CD4-positive, alpha-beta T cell (primary cell): ENCODE data around the gene B3GALNT2. TPM values are rescaled to one million over a fixed set of nuclear protein-coding genes. Genes with fewer than 3 reads are reported as not detected.

Experiments used
- ATAC-seq: fragments of 200-7000 bp; cut with Tn5 transposase; one replicate; pipeline ENCODE4 v1.10.0; 2022; ENCODE audit warnings: mild to moderate bottlenecking; ENCODE audit not compliant: poor library complexity
- CTCF ChIA-PET: fragments of 350-600 bp; sonication (Branson Sonifier 250); formaldehyde crosslinking; loops from one replicate; lab custom pipeline; 2021; ENCODE audit warnings: antibody characterized with exemption, inconsistent platforms; lab: Charles Lee
- POLR2A ChIA-PET: fragments of 350-600 bp; sonication (Branson Sonifier 250); formaldehyde crosslinking; loops from one replicate; lab custom pipeline; 2021; ENCODE audit warnings: antibody characterized with exemption, inconsistent platforms; lab: Charles Lee
- DNase-seq, 14 experiments: peaks; one replicate each; pipeline ENCODE4 v3.0.0-alpha.2; 2013 to 2020; ENCODE audit warnings: mixed read lengths in 2 of 14
- H3K27ac ChIP-seq, 2 donors: one replicate each; pipeline versions ENCODE4 v1.5.1 to v1.7.0; 2013; ENCODE audit warnings: low read length in 2 of 2, low read depth in 1 of 2, mild to moderate bottlenecking in 1 of 2
- H3K27me3 ChIP-seq, 2 experiments: 1 replicate in 1 of 2; 2 replicates in 1 of 2; pipeline versions ENCODE4 v1.6.1 to v1.7.0; 2013; ENCODE audit warnings: low read length in 2 of 2, control low read depth in 1 of 2, mild to moderate bottlenecking in 1 of 2, moderate library complexity in 1 of 2; ENCODE audit not compliant: insufficient read depth in 2 of 2, control insufficient read depth in 1 of 2
- H3K36me3 ChIP-seq: one replicate; pipeline ENCODE4 v1.6.1; 2013; ENCODE audit warnings: low read length, control low read depth; ENCODE audit not compliant: insufficient read depth
- H3K4me1 ChIP-seq: one replicate; pipeline ENCODE4 v1.6.1; 2013; ENCODE audit warnings: low read length, control low read depth; ENCODE audit not compliant: insufficient read depth
- H3K4me3 ChIP-seq: one replicate; pipeline ENCODE4 v1.5.1; 2013; ENCODE audit warnings: mild to moderate bottlenecking, low read length, moderate library complexity
- H3K9me3 ChIP-seq, 2 experiments: 1 replicate in 1 of 2; 2 replicates in 1 of 2; pipeline versions ENCODE4 v1.6.1 to v1.7.0; 2013; ENCODE audit warnings: low read length in 2 of 2, mild to moderate bottlenecking in 2 of 2, control low read depth in 1 of 2, moderate library complexity in 1 of 2; ENCODE audit not compliant: control insufficient read depth in 1 of 2, insufficient read depth in 1 of 2
- H3K27ac Mint-ChIP-seq: one replicate; pipeline ENCODE4 v1.8.0; 2020; ENCODE audit warnings: mixed read lengths
- H3K27me3 Mint-ChIP-seq: one replicate; pipeline ENCODE4 v1.8.0; 2021; ENCODE audit warnings: mixed read lengths
- H3K36me3 Mint-ChIP-seq: one replicate; pipeline ENCODE4 v1.8.0; 2021; ENCODE audit warnings: low read depth, mixed read lengths
- H3K4me1 Mint-ChIP-seq: one replicate; pipeline ENCODE4 v1.8.0; 2021; ENCODE audit warnings: low read depth, mixed read lengths
- H3K4me3 Mint-ChIP-seq: one replicate; pipeline ENCODE4 v1.8.0; 2020; ENCODE audit warnings: mild to moderate bottlenecking, mixed read lengths
- H3K9me3 Mint-ChIP-seq: one replicate; pipeline ENCODE4 v1.8.0; 2020; ENCODE audit warnings: mixed read lengths
- intact Hi-C, 2 experiments: fragments of 100-400 bp; cut with DNase I in 1 of 2; cut with micrococcal nuclease in 1 of 2; formaldehyde crosslinking; loops; one replicate each; pipeline versions ENCODE4 v1.15.1 to v1.9.0; 2023 to 2025; cut with DNase I, micrococcal nuclease
- total RNA-seq, 174 experiments: library from RNA in 2 of 174; stranded (reverse) in 2 of 174; gene quantifications; one replicate each; pipeline ENCODE4 v1.2.3 and lab custom pipeline; 2021 to 2026
- TF ChIP-seq, protein P1 (sequence below): fragments of 200-600 bp; IDR thresholded peaks from one replicate; pipeline ENCODE4 v1.8.0; 2022; ENCODE audit warnings: antibody characterized with exemption, mild to moderate bottlenecking

B3GALNT2 gene
- total RNA-seq, 2 experiments from 2014 or later = 4.0 to 5.4 TPM

DNA sequence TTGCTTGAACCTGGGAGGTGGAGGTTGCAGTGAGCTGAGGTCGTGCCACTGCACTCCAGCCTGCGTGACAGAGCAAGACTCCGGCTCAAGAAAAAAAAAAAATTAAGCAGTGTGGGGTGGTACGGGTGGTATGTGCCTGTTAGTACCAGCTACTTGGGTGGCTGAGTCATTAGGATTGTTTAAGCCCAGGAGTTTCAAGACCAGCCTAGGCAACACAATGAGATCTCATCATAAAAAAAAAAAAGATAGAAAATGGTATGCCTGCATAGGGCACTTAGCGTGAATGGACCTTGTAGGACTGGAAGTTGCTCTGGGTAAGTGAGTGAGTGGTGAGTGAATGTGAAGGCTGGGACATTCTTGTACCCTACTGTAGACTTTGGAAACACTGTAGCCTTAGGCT, 100.1 kb downstream of the B3GALNT2 start:
- Mint-ChIP-seq H3K4me3 (no peak overlapping the region), H3K9me3 (no peaks in the 10 kb centered on the region), H3K27ac (no peak overlapping the region), H3K27me3 (no peaks in the 10 kb centered on the region), H3K4me1 (peaks cover 8% of the 10 kb centered on the region), H3K36me3 (peaks cover 19% of the 10 kb centered on the region)
- no peak for DNase-seq
- TF ChIP-seq, protein P1, sequence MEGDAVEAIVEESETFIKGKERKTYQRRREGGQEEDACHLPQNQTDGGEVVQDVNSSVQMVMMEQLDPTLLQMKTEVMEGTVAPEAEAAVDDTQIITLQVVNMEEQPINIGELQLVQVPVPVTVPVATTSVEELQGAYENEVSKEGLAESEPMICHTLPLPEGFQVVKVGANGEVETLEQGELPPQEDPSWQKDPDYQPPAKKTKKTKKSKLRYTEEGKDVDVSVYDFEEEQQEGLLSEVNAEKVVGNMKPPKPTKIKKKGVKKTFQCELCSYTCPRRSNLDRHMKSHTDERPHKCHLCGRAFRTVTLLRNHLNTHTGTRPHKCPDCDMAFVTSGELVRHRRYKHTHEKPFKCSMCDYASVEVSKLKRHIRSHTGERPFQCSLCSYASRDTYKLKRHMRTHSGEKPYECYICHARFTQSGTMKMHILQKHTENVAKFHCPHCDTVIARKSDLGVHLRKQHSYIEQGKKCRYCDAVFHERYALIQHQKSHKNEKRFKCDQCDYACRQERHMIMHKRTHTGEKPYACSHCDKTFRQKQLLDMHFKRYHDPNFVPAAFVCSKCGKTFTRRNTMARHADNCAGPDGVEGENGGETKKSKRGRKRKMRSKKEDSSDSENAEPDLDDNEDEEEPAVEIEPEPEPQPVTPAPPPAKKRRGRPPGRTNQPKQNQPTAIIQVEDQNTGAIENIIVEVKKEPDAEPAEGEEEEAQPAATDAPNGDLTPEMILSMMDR = no peak
- intact Hi-C loops = no loop called here
- Histone ChIP-seq H3K36me3 (peaks cover 19% of the 10 kb centered on the region), H3K4me3 (no peak overlapping the region), H3K4me1 (no peaks in the 10 kb centered on the region), H3K9me3 (no peaks in the 10 kb centered on the region), H3K27ac (no peak overlapping the region), H3K27me3 (no peaks in the 10 kb centered on the region)
- CTCF ChIA-PET = interaction anchor here (1.1 kb wide), 1 partner anchor 11 kb away, joined by 3 read pairs; no protein-coding TSS in a partner anchor
- POLR2A ChIA-PET = no interaction called here
- ATAC-seq = no peak

GRCh38 chr1:235403593-235403992, 100.7 kb downstream of the B3GALNT2 start:
- Mint-ChIP-seq H3K27me3 (no peaks in the 10 kb centered on the region), H3K9me3 (no peaks in the 10 kb centered on the region), H3K27ac (no peak overlapping the region), H3K36me3 (peaks cover 16% of the 10 kb centered on the region), H3K4me1 (peaks cover 10% of the 10 kb centered on the region), H3K4me3 (no peak overlapping the region)
- Histone ChIP-seq H3K27me3 (no peaks in the 10 kb centered on the region), H3K27ac (no peak overlapping the region), H3K9me3 (no peaks in the 10 kb centered on the region), H3K36me3 (peaks cover 19% of the 10 kb centered on the region), H3K4me3 (no peak overlapping the region), H3K4me1 (no peaks in the 10 kb centered on the region)
- CTCF ChIA-PET = interaction anchor here (0.9 to 1.1 kb wide), 2 partner anchors 9 to 12 kb away, joined by 3 read pairs; no protein-coding TSS in a partner anchor
- ATAC-seq (no peak), DNase-seq (no peak)
- intact Hi-C loops = no loop called here
- TF ChIP-seq, protein P1 = no peak
- POLR2A ChIA-PET = no interaction called here

DNA sequence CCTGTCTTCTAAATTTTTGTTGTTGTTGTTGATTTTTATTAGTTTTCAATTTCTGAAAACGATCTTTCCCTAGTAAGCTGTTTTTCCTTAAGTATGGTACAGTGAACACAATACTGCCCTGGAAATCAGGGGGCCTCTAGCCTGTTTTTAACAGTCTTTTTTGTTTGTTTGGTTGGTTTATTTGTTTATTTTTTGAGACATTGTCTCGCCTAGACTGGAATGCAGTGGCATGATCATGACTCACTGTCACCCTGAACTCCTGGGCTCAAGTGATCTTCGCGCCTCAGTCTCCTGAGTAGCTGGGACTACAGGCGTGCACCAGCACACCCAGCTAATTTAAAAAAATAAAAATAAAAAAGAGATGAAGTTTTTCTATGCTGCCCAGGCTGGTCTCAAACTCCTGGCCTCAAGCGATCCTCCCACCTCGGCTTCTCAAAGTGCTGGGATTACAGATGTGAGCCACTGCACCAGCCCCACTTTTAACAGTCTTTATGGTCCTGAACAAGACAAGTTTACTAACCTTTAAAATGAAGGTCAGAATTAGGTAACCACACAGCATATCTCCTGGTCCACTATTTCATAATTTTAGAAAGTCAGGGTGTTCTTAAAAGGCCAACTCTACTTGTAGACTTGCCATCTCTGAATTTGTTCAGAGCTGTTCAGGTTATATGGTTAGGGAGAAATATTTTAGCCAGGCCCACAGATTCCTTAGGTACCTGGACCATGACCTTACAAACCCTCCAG, 101.6 kb downstream of the B3GALNT2 start:
- intact Hi-C loops = no loop called here
- no peaks in the 10 kb centered on the region for H3K9me3 ChIP-seq
- H3K36me3 ChIP-seq = peaks cover 19% of the 10 kb centered on the region
- no peak overlapping the region for H3K27ac Mint-ChIP-seq
- peaks cover 16% of the 10 kb centered on the region for H3K36me3 Mint-ChIP-seq
- H3K4me1 Mint-ChIP-seq = peaks cover 13% of the 10 kb centered on the region
- ATAC-seq (no peak), DNase-seq (no peak)
- H3K4me3 Mint-ChIP-seq = no peak overlapping the region
- H3K27ac ChIP-seq = no peak overlapping the region
- no peaks in the 10 kb centered on the region for H3K27me3 ChIP-seq
- H3K4me3 ChIP-seq = no peak overlapping the region
- TF ChIP-seq, protein P1 = no peak
- ChIA-PET CTCF (interaction anchor here (0.5 to 0.9 kb wide), 3 partner anchors 8 to 69 kb away, joined by 3 read pairs; no protein-coding TSS in a partner anchor), POLR2A (no interaction called here)
- H3K4me1 ChIP-seq = no peaks in the 10 kb centered on the region
- no peaks in the 10 kb centered on the region for H3K27me3 Mint-ChIP-seq
- no peaks in the 10 kb centered on the region for H3K9me3 Mint-ChIP-seq
